ENCODE measurements around the gene DHRS3.

DNA sequence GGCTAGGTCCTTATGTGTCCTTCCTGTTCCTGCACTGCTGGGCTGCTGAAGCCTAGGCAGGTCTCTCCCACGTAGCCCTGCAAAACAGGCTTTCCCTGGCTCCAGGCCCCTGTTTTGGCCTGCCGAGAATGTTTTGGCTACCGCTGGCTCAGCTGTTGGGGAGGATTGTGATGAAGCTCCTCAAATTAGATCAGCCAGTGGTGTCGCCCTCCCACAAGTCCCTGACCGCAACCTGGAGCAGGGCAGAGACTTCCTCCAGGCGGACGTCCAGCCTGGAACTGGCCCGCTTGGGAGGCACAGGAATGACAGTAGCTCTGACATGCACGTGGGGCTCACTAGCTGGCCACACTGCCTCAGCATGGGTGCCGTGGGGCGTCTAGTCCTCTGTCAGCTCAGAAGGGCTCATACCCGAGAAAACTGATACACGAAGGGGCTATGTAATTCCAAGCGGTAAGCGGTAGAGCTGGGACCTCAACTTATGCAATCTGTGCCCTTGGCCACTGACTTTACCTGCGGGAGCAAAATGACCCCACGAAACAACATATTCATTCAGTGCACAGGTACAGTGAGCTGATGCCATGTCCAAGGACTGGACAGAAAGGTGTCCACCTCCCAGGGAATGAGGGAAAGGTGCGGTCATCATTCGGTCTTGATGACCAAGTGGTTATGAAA lies 26.6 kb downstream of the DHRS3 start:
- TF ChIP-seq RNF2 (conservative IDR thresholded peaks at IDR 0.05; ENCODE audit: low read depth) = no peak
- TF ChIP-seq SMAD9 (CRISPR knock-in tag; IDR thresholded peaks at IDR 0.05) = no peak
- TF ChIP-seq ZHX1 (CRISPR knock-in tag; IDR thresholded peaks at IDR 0.05; ENCODE audit: low read depth) = no peak
- TF ChIP-seq, protein P1, sequence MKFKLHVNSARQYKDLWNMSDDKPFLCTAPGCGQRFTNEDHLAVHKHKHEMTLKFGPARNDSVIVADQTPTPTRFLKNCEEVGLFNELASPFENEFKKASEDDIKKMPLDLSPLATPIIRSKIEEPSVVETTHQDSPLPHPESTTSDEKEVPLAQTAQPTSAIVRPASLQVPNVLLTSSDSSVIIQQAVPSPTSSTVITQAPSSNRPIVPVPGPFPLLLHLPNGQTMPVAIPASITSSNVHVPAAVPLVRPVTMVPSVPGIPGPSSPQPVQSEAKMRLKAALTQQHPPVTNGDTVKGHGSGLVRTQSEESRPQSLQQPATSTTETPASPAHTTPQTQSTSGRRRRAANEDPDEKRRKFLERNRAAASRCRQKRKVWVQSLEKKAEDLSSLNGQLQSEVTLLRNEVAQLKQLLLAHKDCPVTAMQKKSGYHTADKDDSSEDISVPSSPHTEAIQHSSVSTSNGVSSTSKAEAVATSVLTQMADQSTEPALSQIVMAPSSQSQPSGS (CRISPR knock-in tag; IDR thresholded peaks at IDR 0.05) = no peak
- no peak for TF ChIP-seq TGIF2 (CRISPR knock-in tag; IDR thresholded peaks at IDR 0.05)
- no peak for TF ChIP-seq PTBP1 (IDR thresholded peaks at IDR 0.05; ENCODE audit: low read depth, low read length, poor library complexity, severe bottlenecking)
- no peak for TF ChIP-seq MAZ (IDR thresholded peaks at IDR 0.05; ENCODE audit: borderline replicate concordance, low read depth, low read length)
- no peak for TF ChIP-seq MAZ (CRISPR knock-in tag; IDR thresholded peaks at IDR 0.05; ENCODE audit: low read depth)
